Activated naive CD4-positive, alpha-beta T cell treated with anti-CD3 and anti-CD28 coated beads, Interleukin-2, amount 10 ng/mL, durations not matched to agents 7 days and 5 days (primary cell): ENCODE measurements around the gene ZMAT5.

Experiments
- CTCF ChIA-PET: fragments of 350-600 bp; sonication (Branson Sonifier 250); formaldehyde crosslinking; loops from one replicate; lab custom pipeline; 2021; ENCODE audit warnings: antibody characterized with exemption; lab: Charles Lee
- DNase-seq: peaks from one replicate; pipeline ENCODE4 v3.0.0-alpha.2; 2020
- H3K27ac Mint-ChIP-seq: one replicate; pipeline ENCODE4 v1.8.0; 2021; ENCODE audit warnings: mild to moderate bottlenecking, moderate library complexity, mixed read lengths
- H3K27me3 Mint-ChIP-seq: one replicate; pipeline ENCODE4 v1.8.0; 2021; ENCODE audit warnings: mild to moderate bottlenecking, mixed read lengths
- H3K36me3 Mint-ChIP-seq: one replicate; pipeline ENCODE4 v1.8.0; 2021; ENCODE audit warnings: mixed read lengths
- H3K4me1 Mint-ChIP-seq: one replicate; pipeline ENCODE4 v1.8.0; 2021; ENCODE audit warnings: mixed read lengths
- H3K4me3 Mint-ChIP-seq: one replicate; pipeline ENCODE4 v1.8.0; 2021; ENCODE audit warnings: mild to moderate bottlenecking, moderate library complexity, mixed read lengths
- H3K9me3 Mint-ChIP-seq: one replicate; pipeline ENCODE4 v1.8.0; 2021; ENCODE audit warnings: mixed read lengths

The ZMAT5 gene

GRCh38 chr22:29722587-29722986 is 44.2 kb downstream of the ZMAT5 start:
- Mint-ChIP-seq H3K4me3 (no peak overlapping the region), H3K4me1 (peaks cover 2% of the 10 kb centered on the region), H3K27me3 (peaks cover 92% of the 10 kb centered on the region), H3K36me3 (no peaks in the 10 kb centered on the region), H3K27ac (no peak overlapping the region), H3K9me3 (no peaks in the 10 kb centered on the region)
- CTCF ChIA-PET, result interaction anchor here (1.1 kb wide), 1 partner anchor 19 kb away, joined by 3 read pairs; no protein-coding TSS in a partner anchor
- DNase-seq, result no peak

- no peak for DNase-seq
- CTCF ChIA-PET, result no interaction called here
These were observed 44.7 kb downstream of the ZMAT5 start for GRCh38 chr22:29722151-29722550.

GRCh38 chr22:29720811-29721323 is 45.9 kb downstream of the ZMAT5 start:
- H3K27me3 Mint-ChIP-seq, result peaks cover 94% of the 10 kb centered on the region
- H3K27ac Mint-ChIP-seq, result no peak overlapping the region
- no peak overlapping the region for H3K4me3 Mint-ChIP-seq
- CTCF ChIA-PET, result no interaction called here
- no peaks in the 10 kb centered on the region for H3K9me3 Mint-ChIP-seq
- H3K36me3 Mint-ChIP-seq, result no peaks in the 10 kb centered on the region
- H3K4me1 Mint-ChIP-seq, result peaks cover 2% of the 10 kb centered on the region
- DNase-seq, result no peak

More at GRCh38 chr22:29722151-29722550, 44.7 kb downstream of the ZMAT5 start:
- Mint-ChIP-seq H3K4me1 (peaks cover 2% of the 10 kb centered on the region), H3K9me3 (no peaks in the 10 kb centered on the region), H3K36me3 (no peaks in the 10 kb centered on the region), H3K27ac (no peak overlapping the region), H3K4me3 (no peak overlapping the region), H3K27me3 (peaks cover 92% of the 10 kb centered on the region)

GRCh38 chr22:29719899-29720645 is 46.7 kb downstream of the ZMAT5 start, which contains the start of gene CABP7:
Gene CABP7, plus strand, starts transcription at chr22:29720003. Its CDS starts 422 bp downstream, at chr22:29720425.
- peaks cover 94% of the 10 kb centered on the region for H3K27me3 Mint-ChIP-seq
- peaks cover 2% of the 10 kb centered on the region for H3K4me1 Mint-ChIP-seq
- CTCF ChIA-PET, result no interaction called here
- no peak for DNase-seq
- H3K9me3 Mint-ChIP-seq, result no peaks in the 10 kb centered on the region
- no peaks in the 10 kb centered on the region for H3K36me3 Mint-ChIP-seq
- peak within 1 kb of the TSS; percentile 58 for H3K27ac Mint-ChIP-seq
- no peak within 1 kb of the TSS for H3K4me3 Mint-ChIP-seq

GRCh38 chr22:29718949-29719898 is 47.6 kb downstream of the ZMAT5 start:
- H3K4me3 Mint-ChIP-seq, result no peak overlapping the region
- no peaks in the 10 kb centered on the region for H3K36me3 Mint-ChIP-seq
- H3K9me3 Mint-ChIP-seq, result no peaks in the 10 kb centered on the region
- peak overlapping the region; percentile 58 for H3K27ac Mint-ChIP-seq
- H3K27me3 Mint-ChIP-seq, result peaks cover 94% of the 10 kb centered on the region
- H3K4me1 Mint-ChIP-seq, result peaks cover 2% of the 10 kb centered on the region
- CTCF ChIA-PET, result interaction anchor here (0.8 kb wide), 1 partner anchor 83 kb away, joined by 3 read pairs; no protein-coding TSS in a partner anchor
- DNase-seq, result no peak

GRCh38 chr22:29717789-29718188 is 49.0 kb downstream of the ZMAT5 start:
- Mint-ChIP-seq H3K27me3 (peaks cover 92% of the 10 kb centered on the region), H3K4me3 (no peak overlapping the region), H3K27ac (no peak overlapping the region), H3K36me3 (no peaks in the 10 kb centered on the region), H3K9me3 (no peaks in the 10 kb centered on the region), H3K4me1 (peaks cover 2% of the 10 kb centered on the region)
- DNase-seq, result no peak
- CTCF ChIA-PET, result no interaction called here

GRCh38 chr22:29716814-29717545 is 49.8 kb downstream of the ZMAT5 start:
- CTCF ChIA-PET, result interaction anchor here (1.3 kb wide), 1 partner anchor 127 kb away, joined by 3 read pairs; no protein-coding TSS in a partner anchor
- DNase-seq, result peak; percentile 69
- no peak overlapping the region for H3K4me3 Mint-ChIP-seq
- H3K4me1 Mint-ChIP-seq, result peaks cover 2% of the 10 kb centered on the region
- no peak overlapping the region for H3K27ac Mint-ChIP-seq
- H3K9me3 Mint-ChIP-seq, result no peaks in the 10 kb centered on the region
- H3K36me3 Mint-ChIP-seq, result no peaks in the 10 kb centered on the region
- H3K27me3 Mint-ChIP-seq, result peaks cover 92% of the 10 kb centered on the region

GRCh38 chr22:29715705-29716104 is 51.1 kb downstream of the ZMAT5 start:
- DNase-seq, result no peak
- CTCF ChIA-PET, result no interaction called here
- Mint-ChIP-seq H3K27ac (no peak overlapping the region), H3K27me3 (peaks cover 86% of the 10 kb centered on the region), H3K9me3 (no peaks in the 10 kb centered on the region), H3K4me1 (peaks cover 2% of the 10 kb centered on the region), H3K4me3 (no peak overlapping the region), H3K36me3 (no peaks in the 10 kb centered on the region)

- Mint-ChIP-seq H3K27me3 (peaks cover 88% of the 10 kb centered on the region), H3K27ac (no peak overlapping the region), H3K36me3 (no peaks in the 10 kb centered on the region), H3K9me3 (no peaks in the 10 kb centered on the region), H3K4me3 (no peak overlapping the region), H3K4me1 (peaks cover 2% of the 10 kb centered on the region)
- DNase-seq, result no peak
- CTCF ChIA-PET, result interaction anchor here (0.5 kb wide), 1 partner anchor 290 kb away, joined by 3 read pairs; no protein-coding TSS in a partner anchor
These were observed 51.6 kb downstream of the ZMAT5 start for GRCh38 chr22:29715240-29715639.

GRCh38 chr22:29713156-29713727 is 53.6 kb downstream of the ZMAT5 start:
- H3K27ac Mint-ChIP-seq, result no peak overlapping the region
- no peak for DNase-seq
- no peak overlapping the region for H3K4me3 Mint-ChIP-seq
- H3K27me3 Mint-ChIP-seq, result peaks cover 78% of the 10 kb centered on the region
- CTCF ChIA-PET, result no interaction called here
- H3K9me3 Mint-ChIP-seq, result no peaks in the 10 kb centered on the region
- no peaks in the 10 kb centered on the region for H3K4me1 Mint-ChIP-seq
- H3K36me3 Mint-ChIP-seq, result no peaks in the 10 kb centered on the region

GRCh38 chr22:29712119-29712518 is 54.7 kb downstream of the ZMAT5 start:
- no peaks in the 10 kb centered on the region for H3K4me1 Mint-ChIP-seq
- peaks cover 67% of the 10 kb centered on the region for H3K27me3 Mint-ChIP-seq
- H3K36me3 Mint-ChIP-seq, result no peaks in the 10 kb centered on the region
- DNase-seq, result no peak
- no peaks in the 10 kb centered on the region for H3K9me3 Mint-ChIP-seq
- H3K27ac Mint-ChIP-seq, result no peak overlapping the region
- no peak overlapping the region for H3K4me3 Mint-ChIP-seq
- CTCF ChIA-PET, result interaction anchor here (1.0 to 1.4 kb wide), 2 partner anchors 11 to 76 kb away, joined by 3 to 5 read pairs; no protein-coding TSS in a partner anchor

- Mint-ChIP-seq H3K27me3 (peaks cover 62% of the 10 kb centered on the region), H3K9me3 (no peaks in the 10 kb centered on the region), H3K4me3 (no peak overlapping the region), H3K4me1 (no peaks in the 10 kb centered on the region), H3K36me3 (no peaks in the 10 kb centered on the region), H3K27ac (no peak overlapping the region)
- no peak for DNase-seq
- CTCF ChIA-PET, result interaction anchor here (1.0 to 1.4 kb wide), 2 partner anchors 10 to 75 kb away, joined by 3 to 5 read pairs; no protein-coding TSS in a partner anchor
These were observed 55.7 kb downstream of the ZMAT5 start for GRCh38 chr22:29710922-29711593.

GRCh38 chr22:29710193-29710592 is 56.6 kb downstream of the ZMAT5 start:
- CTCF ChIA-PET, result no interaction called here
- Mint-ChIP-seq H3K36me3 (no peaks in the 10 kb centered on the region), H3K27me3 (peaks cover 53% of the 10 kb centered on the region), H3K4me1 (no peaks in the 10 kb centered on the region), H3K4me3 (no peak overlapping the region), H3K9me3 (no peaks in the 10 kb centered on the region), H3K27ac (no peak overlapping the region)
- no peak for DNase-seq
